NCI-H146 (cell line): ENCODE measurements around the gene KRT79.

Source experiments
- DNase-seq: peaks from one replicate; lab custom pipeline; 2025; lab: John Stamatoyannopoulos, UW

KRT79 gene

GRCh38 chr12:52819731-52820510, 14.2 kb downstream of the KRT79 start:
- no peak for DNase-seq

DNA sequence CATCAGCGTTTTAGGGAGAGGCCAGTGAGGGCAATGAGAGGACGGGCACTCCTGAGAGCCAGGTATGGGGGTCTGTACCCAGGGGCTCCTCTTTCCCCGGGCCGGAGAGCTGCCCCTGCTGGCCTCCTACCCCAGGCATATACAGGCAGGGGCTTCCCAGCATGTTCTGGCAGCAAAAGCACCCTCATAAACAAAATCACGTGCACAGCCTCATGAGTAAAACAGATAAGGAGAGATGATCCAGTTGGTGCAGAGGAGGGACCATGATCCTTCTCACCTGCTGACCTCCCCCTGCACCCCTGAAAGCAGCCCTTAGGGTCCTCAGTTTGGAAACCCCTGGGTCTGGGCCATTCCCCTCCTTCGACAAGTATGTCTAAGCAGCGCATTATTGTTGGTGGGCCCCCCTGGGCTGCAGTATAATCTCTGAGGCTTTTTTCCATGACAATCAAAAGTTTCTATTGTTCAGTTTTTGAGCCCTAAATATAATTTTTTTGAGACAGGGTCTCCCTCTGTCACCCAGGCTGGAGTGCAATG, 15.2 kb downstream of the KRT79 start:
- no peak for DNase-seq

GRCh38 chr12:52818388-52818787, 15.7 kb downstream of the KRT79 start:
- DNase-seq: peak; percentile 75

GRCh38 chr12:52817699-52818238, 16.3 kb downstream of the KRT79 start:
- DNase-seq: no peak

- no peak for DNase-seq
Measured at GRCh38 chr12:52817003-52817698, 17.0 kb downstream of the KRT79 start.

GRCh38 chr12:52815676-52816588, 18.2 kb downstream of the KRT79 start:
- DNase-seq: no peak

- no peak for DNase-seq
Measured at GRCh38 chr12:52815161-52815560, 18.9 kb downstream of the KRT79 start.

DNA sequence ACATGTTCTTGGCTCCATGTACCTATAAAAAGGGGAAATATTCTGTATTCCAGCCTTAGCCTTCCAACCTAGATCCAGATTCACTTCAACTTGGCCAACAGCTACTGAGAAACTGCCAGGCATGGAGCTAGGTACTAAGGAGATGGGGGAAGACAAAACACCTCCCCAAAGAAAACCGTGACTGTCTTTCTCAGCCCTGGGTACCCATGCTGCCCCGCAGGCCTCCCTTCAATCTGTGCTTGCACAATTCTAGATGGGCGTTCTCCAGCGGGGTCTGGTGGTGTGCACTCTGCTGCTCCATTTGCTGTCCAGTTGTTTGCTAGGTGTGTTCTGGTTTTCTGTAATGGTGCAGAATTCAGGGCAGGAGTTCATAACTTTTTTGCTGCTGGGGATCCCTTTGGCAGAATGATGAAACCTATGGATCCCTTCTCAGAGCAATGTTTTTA, 19.4 kb downstream of the KRT79 start:
- no peak for DNase-seq

DNA sequence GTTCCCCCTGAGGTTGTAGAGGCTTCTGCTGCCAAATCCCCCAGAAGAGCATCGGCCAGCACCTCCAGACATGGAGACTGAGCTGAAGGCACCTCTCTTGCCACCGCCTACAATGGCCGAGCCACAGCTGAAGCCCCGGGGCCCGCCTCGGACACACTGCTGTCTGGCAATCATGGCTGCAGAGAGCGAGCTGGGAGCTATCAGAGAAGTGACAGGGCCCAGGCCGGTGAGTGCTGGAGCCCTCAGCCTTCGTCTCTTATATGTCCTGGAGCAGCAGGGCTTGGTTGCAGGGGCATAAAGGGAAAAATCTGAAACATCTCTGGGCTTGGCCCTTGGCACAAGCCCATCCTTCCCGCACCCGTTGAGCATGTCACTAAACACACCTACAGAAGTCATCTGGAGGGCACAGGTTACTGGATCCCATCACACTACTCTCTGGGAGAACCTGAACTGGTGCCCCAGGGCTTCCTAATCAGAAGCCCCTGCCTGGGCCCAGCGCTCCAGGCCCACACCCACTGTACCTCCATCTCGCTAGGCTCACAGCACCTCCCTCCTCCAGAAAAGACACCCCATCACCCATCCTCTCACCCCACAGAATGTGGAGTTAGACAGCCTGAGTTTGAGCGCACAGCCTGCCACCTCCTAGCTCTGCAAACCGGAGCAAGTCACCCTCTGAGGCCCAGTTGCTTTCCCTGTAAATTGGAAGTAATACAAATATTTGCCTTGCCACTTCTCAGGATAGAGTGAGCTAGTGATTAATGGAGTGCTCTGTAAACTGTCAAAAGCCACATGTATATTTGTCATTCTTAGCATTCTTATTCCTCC, 20.0 kb downstream of the KRT79 start, which contains the start of gene KRT4:
TSS of gene KRT4 (minus strand) at position 232 of the 825 bp plus-strand sequence. CDS start at position 174, 58 bp downstream.
- DNase-seq: no peak

DNA sequence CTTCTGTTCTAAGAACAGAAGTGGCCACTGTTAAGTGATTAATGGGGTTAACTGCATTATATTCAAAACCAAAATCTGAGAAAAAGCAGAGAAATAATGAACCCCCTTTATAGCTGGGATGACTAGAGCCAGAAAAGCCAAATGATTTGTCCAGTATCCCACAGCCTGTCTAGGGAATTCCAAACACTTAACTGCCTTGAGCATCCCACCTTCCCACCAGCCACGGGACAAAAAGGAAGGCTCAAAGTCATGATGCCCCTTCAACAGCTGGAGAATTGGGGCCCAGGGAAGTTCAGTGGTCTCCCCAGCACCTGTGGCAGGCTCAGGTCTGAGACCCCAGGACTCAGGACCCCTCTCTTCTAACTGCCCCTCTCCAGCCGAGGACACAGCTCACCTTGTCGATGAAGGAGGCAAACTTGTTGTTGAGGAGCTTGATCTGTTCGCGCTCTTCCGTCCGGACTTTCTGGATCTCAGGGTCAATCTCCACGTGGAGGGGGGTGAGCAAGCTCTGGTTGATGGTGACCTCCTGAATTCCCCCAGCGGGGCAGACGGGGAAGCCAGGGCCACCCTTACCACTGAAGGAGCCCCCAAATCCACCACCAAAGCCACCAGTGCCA, 20.8 kb downstream of the KRT79 start:
- DNase-seq: no peak

DNA sequence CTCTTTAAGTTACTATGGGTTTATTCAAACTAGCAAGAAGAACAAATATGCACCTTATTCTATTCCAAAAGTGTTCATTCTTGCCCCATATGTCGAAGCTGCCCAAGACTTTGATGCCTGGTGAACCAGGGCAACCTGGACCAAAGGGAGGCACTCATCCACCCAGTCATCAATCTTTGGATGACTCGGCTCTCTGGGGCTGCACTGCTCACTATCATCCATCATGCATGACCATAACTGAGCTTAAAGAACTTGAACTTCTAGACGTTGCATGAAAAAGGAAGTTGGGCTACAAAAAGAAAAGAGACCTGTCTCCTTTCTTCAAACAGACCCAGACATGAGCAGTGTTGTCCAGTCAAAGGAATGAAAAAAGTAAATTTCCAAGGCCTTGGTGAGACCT, 21.4 kb downstream of the KRT79 start:
- DNase-seq: no peak

DNA sequence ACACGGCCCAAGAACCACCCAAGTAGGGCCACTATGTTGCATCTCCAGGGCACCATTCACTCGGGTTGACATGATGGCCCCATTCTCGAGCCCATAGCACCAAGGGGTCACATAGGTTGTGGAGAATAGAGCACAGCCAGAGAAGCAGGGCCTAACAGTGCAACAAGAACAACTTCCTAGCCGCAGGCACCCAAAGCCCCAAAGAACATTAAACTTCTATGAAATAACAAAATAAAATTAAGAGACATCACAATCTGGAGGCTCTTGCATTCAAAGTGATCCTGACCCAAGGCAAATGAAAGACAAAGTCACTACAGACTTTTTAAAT, 22.1 kb downstream of the KRT79 start:
- DNase-seq: no peak

DNA sequence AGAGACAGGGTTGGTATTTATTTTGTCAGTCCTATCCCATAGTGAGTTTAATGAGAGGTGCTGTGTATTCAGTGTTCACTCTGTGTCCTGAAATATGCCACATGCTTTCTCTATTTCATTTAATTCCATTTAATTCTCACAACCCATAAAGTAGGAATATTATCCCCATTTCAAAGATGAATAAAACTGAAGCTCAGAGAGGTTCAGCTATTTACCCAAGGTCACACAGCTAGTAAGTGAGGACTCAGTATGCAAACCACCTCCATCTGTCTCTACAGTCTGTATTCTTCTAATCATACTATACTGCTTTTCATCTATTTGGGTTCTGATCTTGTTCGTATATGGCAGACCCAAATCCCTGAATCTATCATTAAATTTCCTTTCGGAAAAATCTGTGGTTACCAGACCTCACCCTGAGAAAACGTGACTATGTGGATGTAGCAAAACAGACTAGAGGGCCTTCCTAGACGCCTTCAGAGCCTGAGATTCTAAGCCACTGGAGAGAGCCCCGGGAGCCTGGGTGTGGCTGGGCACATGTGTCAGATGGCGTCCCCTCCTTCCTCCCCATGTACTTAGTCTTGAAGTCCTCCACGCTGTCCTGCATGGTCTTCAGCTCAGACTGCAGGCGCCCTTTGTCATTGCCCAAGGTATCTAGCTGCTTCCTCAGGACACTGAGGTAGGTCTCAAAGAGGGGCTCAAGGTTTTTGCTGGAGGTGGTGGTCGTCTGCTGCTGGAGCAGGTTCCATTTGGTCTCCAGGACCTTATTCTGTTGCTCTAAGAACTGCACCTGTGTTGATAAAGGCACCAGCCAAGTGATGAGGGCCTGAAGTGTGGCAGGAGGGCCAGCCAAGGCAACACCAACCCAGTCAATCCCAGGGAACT, 22.7 kb downstream of the KRT79 start:
- no peak for DNase-seq

DNA sequence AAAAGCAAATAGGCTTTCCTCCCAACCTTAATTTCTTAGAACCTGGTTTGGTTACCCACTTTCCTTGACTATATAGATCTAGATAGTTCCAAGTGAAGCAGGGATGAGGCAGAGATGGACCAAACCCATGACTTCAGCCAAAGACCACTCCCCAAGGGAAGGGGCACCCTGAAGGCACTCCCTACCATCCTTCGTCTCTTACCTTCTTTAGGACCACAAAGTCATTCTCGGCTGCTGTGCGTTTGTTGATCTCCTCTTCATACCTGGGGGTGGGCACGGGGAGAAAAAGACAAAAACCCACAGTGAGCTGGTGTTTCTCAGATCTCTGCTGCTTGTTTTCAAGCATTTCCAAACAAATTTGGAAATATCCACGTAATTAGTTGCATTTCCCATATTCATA, 23.6 kb downstream of the KRT79 start:
- DNase-seq: no peak

DNA sequence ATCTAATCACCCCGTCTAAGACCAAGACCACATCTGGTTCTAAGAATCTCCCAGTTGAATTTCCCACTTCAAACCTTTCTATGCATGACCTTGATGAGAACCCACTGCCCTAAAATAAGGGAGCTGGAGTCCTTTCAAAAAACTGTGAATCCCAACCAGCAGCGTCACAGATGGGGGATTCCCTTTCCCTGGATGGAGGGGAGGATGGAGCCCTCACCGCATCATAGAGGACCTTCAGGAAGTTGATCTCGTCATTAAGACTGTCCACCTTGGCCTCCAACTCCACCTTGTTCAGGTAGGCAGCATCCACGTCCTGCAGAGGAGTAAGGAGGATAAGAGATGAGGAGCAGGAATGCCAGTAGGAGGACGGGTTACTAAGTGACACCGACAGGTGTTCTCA, 24.9 kb downstream of the KRT79 start:
- peak; percentile 35 for DNase-seq

DNA sequence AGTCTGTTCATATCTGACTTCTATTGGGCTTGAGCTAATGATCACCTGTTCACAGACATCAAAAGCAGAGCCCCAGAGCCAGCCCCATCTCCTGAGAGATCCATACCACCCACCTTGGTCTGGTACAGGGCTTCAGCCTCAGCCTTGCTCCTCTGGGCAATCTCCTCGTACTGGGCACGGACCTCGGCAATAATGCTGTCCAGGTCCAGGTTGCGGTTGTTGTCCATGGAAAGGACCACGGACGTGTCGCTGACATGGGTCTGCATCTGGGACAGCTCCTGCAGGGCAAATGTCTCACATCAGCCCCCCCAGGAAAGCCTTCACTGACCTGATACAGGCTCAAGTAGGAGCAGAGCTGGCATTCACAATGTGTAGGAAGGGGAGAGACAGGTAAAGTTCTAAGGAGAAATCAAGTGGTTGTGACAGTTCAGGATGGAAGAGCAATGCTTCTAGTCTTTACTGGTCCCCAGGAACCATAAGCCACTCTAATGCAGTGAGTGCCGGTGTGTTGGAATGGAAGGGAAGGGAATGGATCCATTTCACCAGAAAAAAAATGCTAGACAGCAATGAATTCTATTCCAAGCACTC, 25.4 kb downstream of the KRT79 start:
- no peak for DNase-seq

- no peak for DNase-seq
Measured at GRCh38 chr12:52807544-52808470, 26.3 kb downstream of the KRT79 start.
